Erythroblast (primary cell): ENCODE results near the gene CD82.
"Not testable (repeated sequence)": the region's sequence is repeated elsewhere in the genome, so short reads cannot be mapped to it uniquely, and the experiment has no call there.

Experiments used
- DNase-seq, 2 experiments: peaks; one replicate each; lab custom pipeline; 2025; lab: John Stamatoyannopoulos, UW
- GATA1 ChIP-seq: IDR thresholded peaks from 2 replicates; pipeline ENCODE4 v1.6.1; 2011; ENCODE audit warnings: low read depth, mild to moderate bottlenecking, control low read depth, low read length, moderate library complexity
- POLR2A ChIP-seq: IDR thresholded peaks from 2 replicates; pipeline ENCODE4 v1.6.1; 2011; ENCODE audit warnings: mild to moderate bottlenecking, low read length

Gene CD82

DNA sequence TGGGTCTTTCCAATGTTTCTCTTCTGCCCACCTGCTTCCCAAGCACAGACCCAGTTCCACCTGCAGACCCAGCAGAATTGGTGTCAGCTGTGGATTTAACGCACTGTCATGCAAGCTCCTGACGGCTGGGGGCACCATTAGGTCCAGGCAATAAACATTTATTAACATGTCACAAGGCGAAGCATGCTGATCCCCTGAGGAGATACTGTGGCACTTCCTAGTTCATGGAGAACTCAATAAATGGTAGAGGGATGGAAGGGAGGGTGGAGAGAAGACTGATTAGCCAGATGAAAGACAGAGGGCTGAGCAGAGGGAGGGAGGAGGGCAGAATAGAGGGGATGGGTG lies 93.0 kb downstream of the CD82 start:
- TF ChIP-seq POLR2A, result no peak
- TF ChIP-seq GATA1, result no peak
- DNase-seq, result peak; percentile 14 to 24

GRCh38 chr11:44659641-44660040 lies 94.2 kb downstream of the CD82 start:
- no peak for DNase-seq
- no peak for TF ChIP-seq GATA1
- TF ChIP-seq POLR2A, result no peak

GRCh38 chr11:44660535-44660934 lies 95.1 kb downstream of the CD82 start:
- DNase-seq, result not testable (repeated sequence)

DNA sequence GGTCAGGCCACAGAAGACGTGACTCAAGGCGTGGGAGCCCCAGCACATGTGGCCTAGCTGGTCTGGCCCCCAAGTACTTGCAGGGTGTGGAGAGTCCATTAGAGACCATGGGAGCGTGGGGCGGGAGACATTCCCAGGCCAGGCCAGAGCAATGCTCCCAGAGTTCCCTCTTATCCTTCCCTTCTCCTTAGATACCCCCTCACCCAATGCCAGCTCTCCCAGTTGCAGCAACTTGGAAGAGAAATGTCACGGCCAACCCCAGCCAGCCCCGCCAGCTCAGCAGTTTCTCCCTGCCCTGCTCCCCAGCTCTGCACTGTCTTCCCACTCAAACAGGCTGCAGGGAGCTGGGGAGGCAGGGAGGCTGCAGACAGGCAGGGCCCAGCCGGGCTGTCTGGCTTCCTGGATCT lies 95.9 kb downstream of the CD82 start:
- DNase-seq, result no peak
- TF ChIP-seq POLR2A, result no peak
- TF ChIP-seq GATA1, result no peak
